NCI-H1417 treated with DMSO at 0.1 percent for 48 hours (cell line): ENCODE data around the gene ITPR1.

Experiments
- DNase-seq: peaks from one replicate; lab custom pipeline; 2025; lab: John Stamatoyannopoulos, UW

ITPR1 gene

DNA sequence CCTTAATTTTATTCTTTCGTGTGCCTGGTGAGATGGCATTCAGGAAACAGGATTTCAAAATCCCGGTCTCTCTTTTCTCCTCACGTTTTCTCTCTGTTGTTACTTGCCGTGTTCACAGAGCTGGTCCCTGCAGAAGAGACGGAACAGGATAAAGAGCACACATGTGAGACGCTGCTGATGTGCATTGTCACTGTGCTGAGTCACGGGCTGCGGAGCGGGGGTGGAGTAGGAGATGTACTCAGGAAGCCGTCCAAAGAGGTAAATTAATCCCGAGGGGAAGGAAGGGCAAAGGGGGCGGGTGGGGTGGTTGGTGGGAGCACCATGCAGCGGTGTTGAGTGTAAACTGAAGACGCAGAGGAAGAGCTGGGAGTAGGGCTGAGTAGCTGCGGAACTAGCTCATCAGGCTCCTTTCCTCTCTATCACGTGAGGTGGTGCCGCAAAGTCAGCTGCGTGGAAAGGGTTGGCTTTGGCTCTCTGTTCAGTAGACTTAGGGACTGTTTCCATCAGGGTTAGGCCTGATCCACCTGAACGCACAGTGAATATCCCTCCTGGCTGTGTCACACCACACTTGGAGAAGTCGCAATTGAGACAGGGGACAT lies 321.3 kb downstream of the ITPR1 start:
- no peak for DNase-seq

DNA sequence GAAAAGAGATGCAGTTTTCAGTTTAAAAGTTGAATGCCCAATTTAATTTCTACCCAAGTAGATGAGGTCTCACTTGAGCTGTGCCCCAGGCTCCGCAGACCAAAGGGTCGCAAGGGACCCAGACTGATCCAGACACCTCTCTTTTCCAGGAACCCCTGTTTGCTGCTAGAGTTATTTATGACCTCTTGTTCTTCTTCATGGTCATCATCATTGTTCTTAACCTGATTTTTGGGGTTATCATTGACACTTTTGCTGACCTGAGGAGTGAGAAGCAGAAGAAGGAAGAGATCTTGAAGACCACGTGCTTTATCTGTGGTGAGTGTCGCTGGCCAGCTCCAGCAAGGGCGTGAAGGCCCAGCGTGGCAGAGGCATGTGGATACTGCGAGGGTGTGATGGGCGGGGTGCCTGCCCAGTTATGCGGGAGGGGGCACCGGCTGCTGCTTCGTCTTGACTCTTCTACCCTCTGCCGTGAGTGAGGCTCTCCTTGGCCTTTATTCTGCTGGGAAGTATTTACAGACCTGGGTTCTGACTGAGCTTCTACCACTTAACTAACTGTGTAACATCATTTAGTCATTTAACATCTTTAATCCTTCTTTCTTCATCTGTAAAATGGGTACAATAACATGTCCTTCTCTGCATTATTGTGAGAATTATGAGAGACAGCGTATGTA lies 321.9 kb downstream of the ITPR1 start:
- DNase-seq, result no peak

DNA sequence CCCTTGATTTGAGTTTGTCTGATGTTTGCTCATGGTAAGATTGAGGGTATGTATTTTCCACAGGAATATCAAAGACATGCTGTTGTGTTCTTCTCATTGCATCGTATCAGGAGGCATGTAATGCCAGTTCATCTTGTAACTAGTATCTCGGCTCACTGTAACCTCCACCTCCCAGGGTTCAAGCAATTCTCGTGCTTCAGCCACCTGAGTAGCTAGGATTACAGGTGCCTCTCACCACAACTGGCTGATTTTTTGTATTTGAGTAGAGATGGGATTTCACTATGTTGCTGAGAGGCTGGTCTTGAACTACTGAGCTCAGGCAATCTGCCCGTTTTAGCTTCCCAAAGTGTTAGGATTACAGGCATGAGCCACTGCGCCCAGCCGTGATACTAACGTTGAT lies 323.2 kb downstream of the ITPR1 start:
- DNase-seq, result no peak

DNA sequence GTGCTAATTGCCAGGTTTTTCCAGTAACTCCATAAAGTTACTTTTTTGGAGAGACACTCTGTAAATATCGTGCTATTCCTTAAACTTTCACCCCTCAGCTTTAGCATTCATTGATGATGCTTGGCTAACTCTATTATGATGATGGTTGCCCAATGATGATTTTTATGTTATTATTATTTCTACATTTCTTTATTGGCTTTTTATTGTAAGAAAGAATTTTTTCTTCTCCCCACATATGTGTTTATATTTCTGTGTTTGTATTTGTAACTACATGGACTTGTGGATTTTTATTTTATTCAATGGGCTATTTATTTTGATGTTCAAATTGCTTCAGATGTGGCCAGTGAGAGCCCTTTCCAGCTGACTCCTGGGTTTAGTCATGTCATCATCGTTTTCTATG lies 323.6 kb downstream of the ITPR1 start:
- no peak for DNase-seq

DNA sequence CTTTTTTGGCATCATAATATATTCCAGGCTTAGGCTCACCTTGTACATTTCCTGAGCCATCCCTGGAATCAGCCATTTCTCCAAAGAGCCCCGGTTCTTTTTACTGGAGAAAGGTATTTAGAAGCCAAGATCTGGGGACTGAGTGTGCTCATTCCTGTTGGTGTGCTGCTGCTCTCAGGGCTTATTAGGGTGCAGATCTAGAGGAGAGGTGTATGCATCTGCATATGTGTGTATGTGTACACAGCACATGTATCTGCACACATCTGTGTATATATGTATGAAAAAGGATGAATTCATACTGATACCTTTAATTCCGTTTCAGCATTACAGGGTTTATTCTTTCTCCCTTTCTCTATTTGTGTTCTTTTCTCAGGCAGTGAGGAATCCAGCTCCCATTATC lies 324.0 kb downstream of the ITPR1 start:
- no peak for DNase-seq

DNA sequence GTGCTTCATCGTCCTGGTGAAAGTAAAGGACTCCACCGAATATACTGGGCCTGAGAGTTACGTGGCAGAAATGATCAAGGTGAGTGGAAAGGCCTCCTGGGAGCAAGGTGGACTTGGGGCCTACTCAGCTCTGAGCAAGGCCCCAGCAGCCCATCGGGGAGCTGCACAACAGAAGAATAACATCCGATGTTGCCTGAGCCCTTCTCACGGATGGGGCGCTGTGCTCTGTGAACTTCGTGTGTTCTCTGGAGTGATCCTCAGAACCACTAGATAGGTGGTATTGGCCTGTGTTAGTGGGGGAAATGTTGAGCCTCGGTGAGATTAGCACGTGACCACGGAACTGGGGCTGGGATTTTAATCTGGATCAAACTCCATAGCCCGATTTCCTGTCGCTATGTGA lies 325.0 kb downstream of the ITPR1 start:
- no peak for DNase-seq

DNA sequence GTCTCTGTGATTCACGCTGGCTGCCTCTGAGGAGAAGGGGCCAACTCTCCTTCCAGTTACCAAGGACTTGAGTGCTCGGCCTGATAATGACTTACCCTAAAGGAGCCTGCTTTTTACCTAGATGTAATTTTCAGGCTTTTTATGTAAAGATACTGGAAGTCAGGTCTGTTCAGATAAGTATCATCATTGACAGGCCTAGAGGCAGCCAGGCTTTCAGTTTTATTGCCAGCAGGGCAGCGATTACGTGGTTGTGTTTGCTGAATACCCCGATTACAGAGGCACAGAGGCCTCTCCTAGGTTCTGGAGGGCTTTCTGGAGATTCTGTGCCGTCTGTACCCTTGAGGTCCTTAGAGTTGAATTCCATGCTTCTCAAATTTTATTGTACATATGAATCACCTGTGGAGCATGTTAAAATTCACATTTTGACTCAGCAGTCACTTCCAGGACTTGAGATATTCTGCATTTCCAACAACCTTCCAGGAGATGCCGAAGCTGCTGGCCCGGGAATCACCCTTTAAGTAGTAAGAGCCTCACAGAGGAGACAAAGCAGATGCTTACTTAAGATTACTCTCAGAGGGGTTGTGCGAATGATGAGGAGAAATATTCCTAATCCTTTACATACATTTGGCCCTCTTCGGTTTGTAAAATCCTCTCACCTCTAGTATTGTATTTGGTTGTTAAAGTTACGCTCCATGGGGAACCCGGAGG lies 326.0 kb downstream of the ITPR1 start:
- no peak for DNase-seq

DNA sequence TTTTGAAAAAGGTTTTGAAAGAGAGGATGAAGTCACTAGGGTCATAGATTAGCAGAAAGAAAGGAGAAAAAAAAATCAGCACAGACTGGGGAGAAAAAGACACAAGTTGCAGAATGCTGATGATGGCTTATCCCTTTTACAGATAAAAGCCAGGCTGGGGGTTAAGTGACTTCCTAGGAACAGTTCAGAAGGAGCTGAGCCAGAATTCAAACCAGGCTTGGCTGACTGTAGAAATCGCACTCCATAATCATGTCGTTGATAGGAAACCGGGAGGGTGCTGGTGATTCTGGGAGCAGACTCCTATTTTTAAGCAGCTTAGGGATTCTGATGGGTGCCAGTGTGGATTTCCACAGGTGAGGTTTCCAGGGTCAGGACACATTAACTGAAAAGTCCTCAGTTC lies 326.6 kb downstream of the ITPR1 start:
- no peak for DNase-seq

DNA sequence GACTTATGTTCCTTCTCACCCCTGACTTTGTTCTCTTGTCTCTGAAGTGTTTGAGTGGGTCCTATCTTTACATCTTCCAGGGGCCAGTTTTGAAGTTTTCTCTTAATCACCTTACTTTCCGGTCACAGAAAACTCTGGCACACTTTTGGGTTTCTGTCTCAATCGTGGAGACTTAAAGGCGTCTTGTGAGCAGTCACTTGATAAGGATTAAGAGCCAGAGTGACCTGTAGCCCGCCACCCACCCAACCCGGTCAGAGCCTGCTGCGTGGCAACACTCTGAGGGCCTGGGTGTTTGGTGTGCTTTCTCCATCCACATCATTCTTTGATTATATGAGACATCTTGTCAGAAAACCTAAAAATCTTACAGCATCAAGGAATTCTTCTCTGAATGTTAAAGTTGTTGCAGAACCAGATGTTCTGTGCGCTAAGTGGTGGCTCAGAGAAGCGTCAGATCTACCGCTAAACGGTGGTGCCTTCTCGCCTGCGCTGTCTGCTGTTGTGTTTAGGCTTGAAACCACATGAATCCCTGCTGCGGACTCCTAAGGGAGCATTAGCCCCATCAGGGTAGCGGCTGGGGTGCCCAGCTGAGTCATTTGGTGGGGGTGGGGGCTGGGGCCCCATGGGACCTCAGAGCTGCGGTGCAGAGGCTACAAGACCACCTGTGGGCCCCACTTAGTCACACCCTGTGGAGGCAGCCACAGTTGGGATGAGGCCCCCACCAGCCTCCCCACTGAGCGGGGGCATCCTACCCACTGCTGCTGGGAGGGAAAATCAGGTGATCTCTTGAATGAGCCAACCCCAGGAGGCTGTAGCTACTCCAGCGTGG lies 327.4 kb downstream of the ITPR1 start:
- no peak for DNase-seq

DNA sequence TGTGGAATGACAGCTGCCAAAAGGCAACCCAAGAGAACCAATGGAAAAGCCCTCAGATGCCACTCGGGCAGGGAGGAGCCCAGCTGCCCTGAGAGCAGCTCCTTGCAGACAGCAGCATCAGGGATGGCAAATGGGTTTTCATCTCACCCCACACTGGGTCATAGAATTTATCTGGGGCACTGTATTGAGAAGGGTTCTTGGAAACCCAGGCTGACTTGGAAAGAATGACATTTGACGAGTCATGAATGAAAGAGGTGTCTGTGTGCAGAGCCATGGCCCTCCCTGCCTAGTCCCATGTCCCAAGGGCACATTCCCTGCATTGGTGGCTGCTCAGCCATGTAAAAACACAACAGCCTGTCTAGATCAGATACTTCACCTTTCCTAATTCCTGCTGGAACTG lies 328.2 kb downstream of the ITPR1 start:
- DNase-seq, result no peak

DNA sequence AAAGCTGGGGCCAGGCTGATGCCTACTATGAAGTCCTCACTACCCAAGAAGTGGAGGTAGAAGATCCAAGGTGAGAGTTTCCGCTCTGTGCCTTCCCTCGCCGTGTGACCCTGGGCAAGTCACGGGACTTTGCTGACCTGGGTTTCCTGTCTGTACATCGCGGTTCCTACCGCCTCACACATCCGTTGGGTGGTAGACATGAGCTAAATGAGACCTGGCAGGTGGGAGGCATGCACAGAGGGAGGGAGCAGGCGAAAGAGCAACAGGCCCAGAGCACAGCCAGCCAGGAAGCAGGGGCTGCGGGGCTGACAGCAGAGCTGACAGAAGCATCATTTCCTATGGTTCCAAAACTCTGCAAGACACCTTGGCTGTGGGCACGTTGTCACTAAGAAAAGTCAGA lies 328.8 kb downstream of the ITPR1 start:
- no peak for DNase-seq

DNA sequence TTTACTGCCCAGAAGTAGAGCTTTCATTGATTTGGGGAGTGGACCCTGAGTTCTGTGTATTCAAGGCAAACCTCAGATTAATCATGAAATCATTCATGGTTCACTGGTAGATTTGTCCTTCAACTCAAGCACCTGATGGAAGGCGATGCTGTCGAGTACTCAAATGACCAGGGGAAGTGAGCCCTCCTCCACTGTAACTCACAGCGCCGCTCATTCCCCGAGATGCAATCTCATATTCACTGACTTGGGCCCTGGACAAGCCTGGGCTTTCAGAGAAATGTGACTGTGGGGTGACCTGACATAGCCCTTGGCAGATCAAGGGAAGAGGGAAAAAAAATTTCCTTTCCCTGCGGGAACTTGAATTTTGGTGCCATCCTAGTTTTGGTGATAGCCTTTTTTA lies 329.4 kb downstream of the ITPR1 start:
- DNase-seq, result no peak

DNA sequence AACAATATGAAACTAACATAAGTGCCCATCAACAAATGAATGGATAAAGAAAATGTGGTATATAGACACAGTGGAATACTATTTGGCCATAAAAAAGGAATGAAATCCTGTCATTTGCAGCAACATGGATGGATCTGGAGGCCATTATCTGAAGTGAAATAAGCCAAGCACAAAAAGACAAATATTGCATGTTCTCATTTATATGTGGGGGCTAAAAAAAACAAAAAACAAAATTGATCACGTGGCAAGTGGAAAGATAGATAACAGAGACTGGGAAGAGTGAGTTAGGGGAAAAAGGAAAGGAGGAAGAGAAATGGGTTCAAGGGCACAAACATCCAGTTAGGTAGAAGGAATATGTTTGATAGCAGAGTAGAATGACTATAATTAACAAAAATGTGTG lies 330.2 kb downstream of the ITPR1 start:
- DNase-seq, result no peak

DNA sequence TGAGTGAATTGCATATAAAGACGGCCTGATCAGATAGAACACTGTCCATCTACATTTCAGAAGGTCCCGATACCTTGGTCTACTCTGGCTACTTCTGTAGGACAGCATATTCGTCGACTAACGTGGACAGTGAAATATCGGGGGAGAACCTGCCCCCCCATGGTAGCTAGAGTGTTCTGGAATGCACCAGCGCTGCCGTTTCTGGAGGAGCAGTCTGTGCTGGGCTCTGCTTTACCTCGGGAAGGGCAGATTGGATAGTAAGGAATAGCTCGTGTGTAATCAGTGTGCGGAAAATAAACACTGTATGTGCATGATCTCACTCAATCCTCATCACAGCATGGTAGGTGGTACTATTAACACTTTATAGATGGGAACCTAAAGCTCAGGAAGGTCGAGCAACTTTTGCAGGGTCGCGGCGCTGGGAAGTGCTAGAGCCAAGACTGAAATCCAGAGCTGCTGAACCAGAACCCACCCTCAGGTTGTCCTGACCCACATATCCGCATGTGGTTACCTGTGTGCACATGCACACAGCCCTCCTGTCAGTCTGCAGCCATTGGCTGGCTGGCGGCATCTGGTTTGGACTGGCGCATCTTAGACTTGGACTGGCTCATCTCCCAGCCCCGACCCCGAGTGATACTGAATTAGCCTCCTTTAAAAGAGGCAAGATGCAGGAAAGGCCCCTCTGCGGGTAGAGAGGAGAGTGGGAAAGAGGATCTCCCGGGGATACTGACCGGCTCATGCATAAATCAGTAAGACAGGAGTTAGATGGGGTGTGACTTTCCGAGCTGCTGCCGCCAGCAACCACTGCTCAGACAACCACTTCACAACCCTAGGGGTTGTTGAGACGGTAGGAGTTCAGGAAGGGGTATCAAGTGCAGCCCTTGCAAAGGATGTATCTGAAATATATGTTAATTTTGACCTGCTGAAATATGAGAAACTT lies 331.1 kb downstream of the ITPR1 start:
- no peak for DNase-seq

DNA sequence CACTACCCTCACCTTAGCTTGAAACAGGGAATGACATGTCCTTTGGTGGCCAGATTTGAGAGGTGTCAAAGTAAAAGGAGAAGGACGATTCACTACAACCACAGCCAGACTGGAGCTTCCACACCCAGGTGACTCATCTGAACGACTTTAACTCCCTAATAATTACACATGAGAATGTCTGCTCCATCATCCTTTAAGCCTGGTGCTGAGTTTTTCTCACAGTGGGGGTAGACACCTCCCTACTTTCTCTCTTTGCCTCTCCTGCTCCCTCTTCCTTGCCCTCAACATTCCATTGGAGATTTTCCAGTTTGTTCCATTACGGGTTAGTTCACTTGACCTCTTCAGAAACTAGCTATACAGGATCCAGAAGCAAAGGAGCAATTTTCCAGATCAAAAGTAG lies 331.8 kb downstream of the ITPR1 start:
- DNase-seq, result no peak

DNA sequence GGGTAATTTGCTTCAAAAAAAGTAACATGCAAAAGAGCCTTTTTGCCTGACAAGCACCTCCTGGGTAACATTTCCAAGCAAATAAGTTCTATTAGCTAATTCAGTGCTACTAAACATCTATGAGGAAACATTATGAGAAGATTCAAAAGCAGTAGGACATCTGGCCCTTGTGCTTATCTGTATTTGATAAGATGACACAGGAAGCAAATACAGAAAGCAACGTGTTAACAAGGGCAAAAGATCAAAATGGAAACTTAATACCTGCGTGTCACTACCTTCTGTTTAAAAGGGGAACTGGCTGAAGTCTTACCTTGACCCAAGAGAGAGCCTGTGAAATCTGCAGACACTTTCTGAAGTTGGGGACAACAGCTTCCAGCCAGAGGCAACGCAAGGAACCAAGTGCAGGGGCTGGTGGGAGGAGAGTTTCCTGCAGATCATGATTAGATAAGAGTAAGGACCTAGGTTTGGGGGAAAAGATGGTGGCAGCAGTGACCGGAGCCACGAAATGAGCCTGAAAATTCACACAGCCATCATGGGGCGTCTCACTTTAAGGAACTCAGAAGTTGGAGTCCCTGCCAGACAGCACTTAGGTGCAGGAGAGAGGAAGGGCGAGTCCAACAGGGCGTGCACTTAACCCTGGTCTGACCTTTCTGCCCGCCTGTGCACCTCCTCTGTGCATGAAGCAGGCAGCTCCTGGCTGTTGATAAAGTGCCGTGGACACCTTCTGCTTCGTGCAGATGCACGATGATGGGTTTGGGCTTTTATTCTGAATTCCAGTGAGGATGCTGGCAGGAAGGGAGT lies 332.5 kb downstream of the ITPR1 start:
- no peak for DNase-seq

DNA sequence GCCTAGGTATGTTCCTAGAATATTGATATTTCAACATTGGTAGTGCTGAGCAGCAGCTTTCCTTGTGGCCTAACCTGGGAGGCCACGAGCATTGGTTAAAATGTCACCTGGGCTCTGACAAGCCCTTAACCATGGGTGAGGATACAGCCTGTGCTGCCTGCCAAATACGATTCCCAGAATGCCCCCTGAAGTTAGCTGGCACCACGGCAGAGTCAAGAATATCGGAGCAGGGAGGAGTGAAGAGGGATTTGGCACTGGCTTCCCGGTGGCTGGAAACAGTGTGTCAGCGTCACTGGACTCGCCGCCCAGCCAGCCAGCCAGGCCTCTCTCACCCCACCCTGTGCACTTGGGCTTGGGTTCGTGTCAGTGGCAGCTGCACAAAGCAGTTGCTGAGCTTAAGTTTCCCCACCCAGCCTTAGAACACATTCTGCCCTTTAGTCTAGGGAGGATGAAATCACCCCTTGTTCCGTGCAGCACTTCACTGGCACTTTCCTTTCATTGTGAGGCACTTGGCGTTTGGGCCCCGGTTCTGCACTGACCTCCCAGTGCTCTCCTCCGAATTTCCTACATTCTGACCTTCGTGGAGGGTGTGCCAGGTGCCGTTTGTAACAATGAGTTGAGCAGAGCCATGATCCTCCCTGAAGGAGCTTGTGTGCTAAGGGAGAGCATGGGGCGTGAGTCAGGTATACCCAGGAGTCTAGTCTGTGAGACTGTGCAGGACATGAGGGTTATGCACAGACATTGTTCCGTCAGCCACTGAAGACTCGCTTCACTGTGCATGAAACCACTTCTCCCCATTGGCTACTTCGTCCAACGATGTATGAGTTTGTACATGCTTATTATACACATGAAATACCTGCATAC lies 333.3 kb downstream of the ITPR1 start:
- no peak for DNase-seq

DNA sequence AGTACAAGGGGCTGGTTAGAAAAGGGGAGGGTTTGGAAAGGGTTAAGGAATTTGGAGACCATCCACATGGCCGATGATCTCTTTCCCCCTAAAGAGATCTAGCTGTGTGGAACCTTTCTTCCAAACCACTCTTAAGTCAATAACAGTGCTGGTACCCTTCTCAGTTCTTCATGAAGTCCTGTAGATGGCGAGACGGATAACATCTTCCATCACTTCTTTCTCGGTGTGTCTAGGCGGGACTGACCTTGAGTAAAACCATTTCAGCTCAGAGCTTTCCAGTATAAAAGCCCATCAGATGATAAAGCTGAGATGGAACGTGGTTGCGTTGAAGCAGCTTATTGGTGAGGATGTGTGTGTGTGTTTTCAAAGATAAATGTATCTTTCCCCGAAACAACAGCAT lies 334.6 kb downstream of the ITPR1 start:
- no peak for DNase-seq

DNA sequence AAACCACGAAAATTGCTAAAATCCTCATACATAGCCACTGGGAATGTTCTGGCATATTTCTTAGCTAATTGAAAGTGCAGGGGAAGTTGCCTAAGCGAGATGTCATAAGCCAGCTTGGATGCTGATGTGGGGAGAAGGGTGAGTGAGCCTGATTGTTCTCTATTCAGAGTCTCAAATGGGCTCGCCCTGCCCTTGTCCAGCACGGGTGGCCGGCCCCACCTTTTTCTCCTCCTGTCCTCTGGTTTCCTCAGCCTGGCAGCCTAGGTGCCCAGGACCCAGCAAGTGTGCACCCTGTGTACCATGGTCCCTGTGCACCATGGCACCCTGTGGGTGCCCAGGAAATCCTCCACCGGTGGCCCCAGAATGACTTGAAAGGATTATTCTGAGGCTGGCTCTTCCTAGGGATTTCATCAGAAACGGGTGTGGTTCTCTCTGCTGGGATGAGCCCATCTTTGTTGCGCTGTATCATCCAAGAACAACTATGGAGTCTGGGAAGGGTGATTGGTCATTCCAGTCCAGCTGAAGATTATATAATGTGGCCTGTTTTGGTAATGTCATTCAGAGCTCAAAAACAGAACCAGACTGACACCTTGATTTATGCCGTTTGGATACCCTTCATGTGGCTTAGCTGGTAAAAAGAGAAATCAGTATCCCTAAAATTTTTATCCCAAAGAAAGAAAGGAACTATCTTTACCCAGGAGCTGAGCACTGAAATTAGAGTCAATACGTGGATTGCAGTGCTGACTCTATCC lies 335.3 kb downstream of the ITPR1 start:
- DNase-seq, result no peak
